Liver (tissue), 10 donors: ENCODE data around the gene PPP1R11. TPM values are rescaled to one million over a fixed set of nuclear protein-coding genes. Genes with fewer than 3 reads are reported as not detected.
"Not testable (repeated sequence)": the region's sequence is repeated elsewhere in the genome, so short reads cannot be mapped to it uniquely, and the experiment has no call there.

Source experiments
- DNase-seq: peaks from one replicate; pipeline ENCODE4 v3.0.0-alpha.2; 2017; ENCODE audit warnings: low spot score
- H3K27ac ChIP-seq, 2 donors: one replicate each; pipeline ENCODE4 v1.7.0; 2013; ENCODE audit warnings: inconsistent platforms in 2 of 2, low read length in 2 of 2, control low read depth in 1 of 2, low read depth in 1 of 2, mild to moderate bottlenecking in 1 of 2
- H3K27me3 ChIP-seq, 4 donors: one replicate each; pipeline versions ENCODE4 v1.6.1 to v1.7.0; 2013; ENCODE audit warnings: low read length in 3 of 4, inconsistent platforms in 1 of 4, mild to moderate bottlenecking in 1 of 4, moderate library complexity in 1 of 4; ENCODE audit not compliant: control insufficient read depth in 4 of 4, insufficient read depth in 4 of 4
- H3K36me3 ChIP-seq, 4 donors: one replicate each; pipeline versions ENCODE4 v1.6.1 to v1.7.0; 2013; ENCODE audit warnings: low read length in 3 of 4, mild to moderate bottlenecking in 3 of 4, low read depth in 1 of 4, moderate library complexity in 1 of 4; ENCODE audit not compliant: control insufficient read depth in 4 of 4, insufficient read depth in 3 of 4
- H3K4me1 ChIP-seq, 4 donors: one replicate each; pipeline versions ENCODE4 v1.6.1 to v1.7.0; 2013; ENCODE audit warnings: low read length in 3 of 4, mild to moderate bottlenecking in 3 of 4, moderate library complexity in 1 of 4; ENCODE audit not compliant: control insufficient read depth in 4 of 4, insufficient read depth in 4 of 4
- H3K4me3 ChIP-seq, 3 donors: one replicate each; pipeline versions ENCODE4 v1.6.1 to v1.7.0; 2013; ENCODE audit warnings: low read length in 3 of 3, control low read depth in 1 of 3, low read depth in 1 of 3, mild to moderate bottlenecking in 1 of 3
- H3K9ac ChIP-seq, 2 donors: one replicate each; pipeline ENCODE4 v1.7.0; 2013; ENCODE audit warnings: low read length in 2 of 2, mild to moderate bottlenecking in 2 of 2, moderate library complexity in 2 of 2, control low read depth in 1 of 2, low read depth in 1 of 2
- H3K9me3 ChIP-seq, 4 donors: one replicate each; pipeline versions ENCODE4 v1.6.1 to v1.7.0; 2013; ENCODE audit warnings: low read length in 3 of 4; ENCODE audit not compliant: control insufficient read depth in 4 of 4
- WGBS: extraction: QIAGEN DNeasy Blood & Tissue Kit; methylation state at CpG from one replicate; pipeline ENCODE4 v1.1.7; 2013; 5-methylcytosine and 5-hydroxymethylcytosine counted together
- polyA plus RNA-seq, 2 donors: library from polyadenylated mRNA; stranded (reverse) in 1 of 2; unstranded in 1 of 2; fragments of 200-250 nt in 1 of 2; fragments of >200 nt in 1 of 2; fragmentation: Nextera tagmentation in 1 of 2; extraction: Ambion mirVana in 1 of 2; gene quantifications; one replicate each; pipeline versions ENCODE4 v1.2.1 to v1.2.3, GENCODE V29; 2013 to 2015
- small RNA-seq: library from RNA; depleted of rRNA; stranded (forward); fragments of <200 nt; gene quantifications from one replicate; pipeline ENCODE3, GENCODE V24; 2014
- total RNA-seq, 2 donors: library from RNA; depleted of rRNA; stranded (reverse); fragments of >200 nt; gene quantifications; one replicate each; pipeline ENCODE4 v1.2.3, GENCODE V29; 2014
- donor health status: healthy.
- donor health status: healthy.
- donor health status: healthy.
- donor health status: healthy.
- donor health status: healthy.

Gene PPP1R11
- total and polyA plus RNA-seq, 4 donors = 7.8 to 30.9 (median 19.5) TPM

GRCh38 chr6:30118691-30119090, 51.7 kb downstream of the PPP1R11 start:
- H3K9me3 ChIP-seq, H3K27ac ChIP-seq, H3K9ac ChIP-seq, H3K27me3 ChIP-seq, DNase-seq, H3K4me3 ChIP-seq, H3K4me1 ChIP-seq, H3K36me3 ChIP-seq: not testable (repeated sequence)
- 90% methylated on average over 5 of the region's 5 CpGs for WGBS

Small RNA genes lying within 50 kb of the gene (small RNA-seq; reads per million reads assigned to genes)
- gene RF02218 (not detected), gene RF02219 (not detected), gene RF02220 (not detected)

Other genes starting within 250 kb of the PPP1R11 start
- not detected for gene HLA-G, start 239.4 kb upstream of the PPP1R11 start, total RNA-seq
- under 1 TPM in 1 of 2 donors, not detected in 1; 0.79 TPM for gene HLA-G, start 239.4 kb upstream of the PPP1R11 start, polyA plus RNA-seq
- gene HLA-A, start 124.7 kb upstream of the PPP1R11 start, total RNA-seq = 100 to 1,000 TPM; 145 to 191 TPM
- gene HLA-A, start 124.7 kb upstream of the PPP1R11 start, polyA plus RNA-seq = 100 to 1,000 TPM; 256 to 321 TPM
- gene POLR1H, start 5.9 kb upstream of the PPP1R11 start, total RNA-seq = 10 to 100 TPM in 1 of 2 donors, 1 to 10 TPM in 1; 7.0 to 17.2 TPM
- 10 to 100 TPM; 16.3 to 27.5 TPM for gene POLR1H, start 5.9 kb upstream of the PPP1R11 start, polyA plus RNA-seq
- not detected for gene RNF39, start 8.6 kb downstream of the PPP1R11 start, total RNA-seq
- gene RNF39, start 8.6 kb downstream of the PPP1R11 start, polyA plus RNA-seq = under 1 TPM; 0.03 to 0.13 TPM
- gene TRIM31, start 45.9 kb downstream of the PPP1R11 start, total RNA-seq = under 1 TPM; 0.17 to 0.79 TPM
- 1 to 10 TPM in 1 of 2 donors, under 1 TPM in 1; 0.16 to 1.3 TPM for gene TRIM31, start 45.9 kb downstream of the PPP1R11 start, polyA plus RNA-seq
- gene TRIM40, start 68.9 kb downstream of the PPP1R11 start, total RNA-seq = under 1 TPM in 1 of 2 donors, not detected in 1; 0.51 TPM
- gene TRIM40, start 68.9 kb downstream of the PPP1R11 start, polyA plus RNA-seq = not detected
- 100 to 1,000 TPM in 1 of 2 donors, under 1 TPM in 1; 0.75 to 128 TPM for gene TRIM10, start 94.0 kb downstream of the PPP1R11 start, total RNA-seq
- under 1 TPM; 0.29 to 0.72 TPM for gene TRIM10, start 94.0 kb downstream of the PPP1R11 start, polyA plus RNA-seq
- 1 to 10 TPM; 1.6 to 2.2 TPM for gene TRIM15, start 96.3 kb downstream of the PPP1R11 start, total RNA-seq
- gene TRIM15, start 96.3 kb downstream of the PPP1R11 start, polyA plus RNA-seq = 1 to 10 TPM; 1.6 to 2.8 TPM
- gene TRIM26, start 146.2 kb downstream of the PPP1R11 start, total RNA-seq = 10 to 100 TPM; 14.9 to 50.1 TPM
- 10 to 100 TPM; 16.9 to 30.9 TPM for gene TRIM26, start 146.2 kb downstream of the PPP1R11 start, polyA plus RNA-seq